Adrenal gland (tissue), 5 donors: ENCODE data around the gene PXDN.

Source experiments
- POLR2A ChIP-seq, 2 donors: fragments of 450-650 bp; IDR thresholded peaks; one replicate each; pipeline ENCODE4 v1.6.1; 2017; ENCODE audit warnings: antibody characterized with exemption in 2 of 2, mild to moderate bottlenecking in 2 of 2, moderate library complexity in 1 of 2
- TF ChIP-seq, protein P1 (sequence below), 6 experiments: fragments of 450-650 bp in 4 of 6; fragments of 200-600 bp in 2 of 6; sonication (generic) in 1 of 6; IDR thresholded peaks; 1 replicate in 5 of 6; 2 replicates in 1 of 6; pipeline versions ENCODE4 v1.5.1 to v1.8.0; 2016 to 2021; ENCODE audit warnings: antibody characterized with exemption in 6 of 6, mild to moderate bottlenecking in 2 of 6, moderate library complexity in 1 of 6
- donor health status: DM: no; HTN: no; CAD: no.

DNA sequence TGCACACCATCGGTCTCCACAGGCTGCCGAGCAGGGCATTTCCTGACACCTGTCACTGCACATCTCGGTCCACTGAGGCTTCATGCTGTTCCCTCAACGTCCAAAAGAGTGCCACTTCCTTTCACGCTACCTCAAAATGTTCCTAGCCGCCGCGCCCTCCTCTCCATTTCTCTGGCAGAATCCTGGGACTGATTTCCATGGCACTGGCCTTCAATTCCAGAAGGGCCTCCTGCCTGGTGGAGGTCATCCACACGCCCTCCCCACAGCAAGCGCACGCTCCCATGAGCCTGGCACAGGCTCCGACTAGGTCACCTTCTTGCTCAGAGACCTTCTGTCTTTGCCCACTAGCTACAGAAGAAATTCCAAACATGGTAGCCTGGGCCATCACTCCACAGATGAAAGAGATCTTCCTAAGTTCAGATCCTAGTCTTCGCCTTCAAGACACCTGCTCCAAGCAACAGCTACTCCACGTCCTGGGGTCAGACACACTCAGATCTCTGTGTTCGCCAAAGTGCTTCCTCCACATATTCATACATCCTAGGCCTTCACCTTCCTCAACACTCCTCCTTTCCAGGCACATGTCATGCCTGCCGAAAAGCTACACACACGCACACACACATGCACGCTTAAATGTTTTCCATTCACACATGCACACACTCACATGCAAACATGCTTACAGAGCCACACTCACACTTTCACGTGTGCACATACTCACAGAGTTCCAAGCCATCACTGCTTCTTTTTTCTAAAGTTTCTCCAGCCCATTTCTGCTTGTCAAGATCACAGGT, 94.0 kb downstream of the PXDN start:
- TF ChIP-seq POLR2A (IDR thresholded peaks at IDR 0.05) = no peak
- TF ChIP-seq, protein P1, sequence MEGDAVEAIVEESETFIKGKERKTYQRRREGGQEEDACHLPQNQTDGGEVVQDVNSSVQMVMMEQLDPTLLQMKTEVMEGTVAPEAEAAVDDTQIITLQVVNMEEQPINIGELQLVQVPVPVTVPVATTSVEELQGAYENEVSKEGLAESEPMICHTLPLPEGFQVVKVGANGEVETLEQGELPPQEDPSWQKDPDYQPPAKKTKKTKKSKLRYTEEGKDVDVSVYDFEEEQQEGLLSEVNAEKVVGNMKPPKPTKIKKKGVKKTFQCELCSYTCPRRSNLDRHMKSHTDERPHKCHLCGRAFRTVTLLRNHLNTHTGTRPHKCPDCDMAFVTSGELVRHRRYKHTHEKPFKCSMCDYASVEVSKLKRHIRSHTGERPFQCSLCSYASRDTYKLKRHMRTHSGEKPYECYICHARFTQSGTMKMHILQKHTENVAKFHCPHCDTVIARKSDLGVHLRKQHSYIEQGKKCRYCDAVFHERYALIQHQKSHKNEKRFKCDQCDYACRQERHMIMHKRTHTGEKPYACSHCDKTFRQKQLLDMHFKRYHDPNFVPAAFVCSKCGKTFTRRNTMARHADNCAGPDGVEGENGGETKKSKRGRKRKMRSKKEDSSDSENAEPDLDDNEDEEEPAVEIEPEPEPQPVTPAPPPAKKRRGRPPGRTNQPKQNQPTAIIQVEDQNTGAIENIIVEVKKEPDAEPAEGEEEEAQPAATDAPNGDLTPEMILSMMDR (IDR thresholded peaks at IDR 0.05) = no peak
